ENCODE data around the gene PARD3B. TPM values are rescaled to one million over a fixed set of nuclear protein-coding genes. Genes with fewer than 3 reads are reported as not detected.

The PARD3B gene
- total RNA-seq, 1 donor from 2014 or later: 8.4 TPM

DNA sequence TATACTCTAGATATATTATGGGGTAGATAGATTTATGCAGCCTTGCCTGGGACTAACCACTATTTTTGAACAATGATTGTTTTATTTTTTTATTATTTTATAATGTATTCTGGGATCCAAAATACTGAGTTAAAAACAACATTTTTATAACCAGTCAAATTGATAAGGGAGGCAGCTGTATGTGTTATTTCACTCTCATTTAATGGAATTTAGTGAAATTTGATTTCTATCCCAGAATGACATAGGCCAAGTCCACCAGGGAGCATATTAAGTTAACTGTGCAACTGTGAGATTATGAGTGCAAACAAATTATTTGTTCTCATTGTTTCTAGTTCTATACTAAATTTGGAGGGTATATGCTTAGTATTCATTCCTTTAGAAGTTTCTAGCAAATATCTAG lies 583.5 kb downstream of the PARD3B start:
- DNase-seq (ENCODE audit: low read depth, low spot score): no peak

DNA sequence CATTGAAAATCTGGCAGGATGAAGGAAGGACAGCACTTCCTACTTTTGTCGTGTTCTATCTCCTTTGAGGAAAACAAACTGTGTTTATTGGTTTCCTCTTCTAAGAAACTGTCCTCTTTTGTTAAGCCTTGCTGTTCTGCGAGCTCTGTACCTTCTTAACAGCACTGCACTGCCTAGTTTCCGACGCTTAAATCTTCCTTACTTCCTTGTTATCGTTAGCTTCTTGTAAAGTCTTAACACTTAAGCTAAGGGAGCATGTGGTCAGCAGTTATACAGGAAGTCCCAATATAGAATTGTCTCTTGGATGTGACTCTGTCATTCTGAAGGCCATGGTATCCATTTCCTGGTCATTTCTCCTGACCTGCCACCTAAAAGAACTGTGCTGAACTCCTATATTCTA lies 584.3 kb downstream of the PARD3B start:
- no peak for DNase-seq (ENCODE audit: low read depth, low spot score)

DNA sequence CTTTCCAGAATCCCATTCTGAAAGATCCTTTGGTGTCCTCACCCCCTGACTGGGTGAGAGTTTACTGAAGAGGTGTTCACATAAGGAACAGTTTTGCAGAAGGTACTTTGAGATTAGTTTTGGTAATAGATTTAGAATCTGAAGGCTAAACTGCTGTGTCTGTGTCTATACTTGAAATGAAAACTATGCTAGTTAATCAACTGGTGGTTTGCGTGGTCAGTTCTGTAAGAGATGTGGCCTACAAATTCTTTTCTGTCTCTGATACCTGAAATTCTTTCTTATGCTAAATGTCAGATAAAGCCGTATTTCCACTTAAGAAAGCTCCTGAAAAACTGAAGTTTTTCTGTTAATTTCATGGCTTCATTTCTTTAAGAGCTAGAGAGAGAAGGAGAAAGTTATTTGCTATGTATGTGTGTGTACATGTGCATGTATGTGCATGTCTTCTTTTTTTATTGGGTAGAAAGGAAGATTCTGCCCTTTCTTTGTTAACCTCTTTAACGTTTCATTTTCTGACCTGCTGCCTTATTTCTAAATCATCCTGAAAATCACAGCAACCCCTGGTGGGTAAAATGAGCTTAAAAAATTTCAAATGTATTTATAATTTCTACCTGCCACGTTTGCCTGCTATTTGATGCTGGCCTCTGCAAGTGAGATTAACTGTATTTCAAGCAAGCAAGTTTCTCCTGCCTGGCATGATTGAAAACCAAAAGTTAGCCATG lies 585.0 kb downstream of the PARD3B start:
- DNase-seq (ENCODE audit: low read depth, low spot score): no peak

DNA sequence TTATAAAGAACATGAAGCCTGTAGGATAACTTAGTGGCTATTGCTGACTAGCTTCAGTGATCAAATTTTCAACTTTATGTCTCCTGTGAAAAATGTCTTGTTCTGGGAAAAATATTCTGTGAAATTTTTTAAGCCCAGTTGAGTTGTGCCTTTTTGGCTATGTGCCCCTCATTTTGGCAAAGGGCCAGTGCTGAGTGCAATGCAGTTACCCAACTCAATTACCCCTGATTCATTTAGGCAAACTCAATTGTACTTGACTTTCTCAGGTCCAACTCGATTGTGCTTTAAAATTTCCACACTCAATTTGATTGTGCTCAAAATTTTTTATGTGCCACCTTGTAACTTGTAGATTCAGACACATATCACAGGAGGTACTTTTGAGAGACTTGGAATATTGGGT lies 588.3 kb downstream of the PARD3B start:
- no peak for DNase-seq (ENCODE audit: low read depth, low spot score)

DNA sequence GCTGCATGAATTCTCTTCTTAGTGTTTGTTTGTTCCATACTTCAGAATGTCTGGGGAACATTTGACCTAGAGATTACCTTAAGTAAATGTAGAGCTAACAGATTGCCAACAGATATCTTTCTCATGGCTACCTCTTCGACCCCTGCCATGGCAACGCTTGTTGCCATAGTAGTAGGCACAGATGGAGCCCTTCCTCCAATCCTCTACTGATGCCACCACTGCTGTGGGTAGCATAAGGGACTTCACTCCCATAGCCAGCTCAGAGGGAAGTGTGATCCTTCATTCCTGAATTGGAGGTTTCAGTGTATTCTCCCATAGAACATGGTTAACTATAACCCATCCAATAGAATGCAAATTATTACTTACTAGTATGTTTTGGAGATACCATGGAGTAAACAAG lies 593.5 kb downstream of the PARD3B start:
- DNase-seq (ENCODE audit: low read depth, low spot score): no peak

DNA sequence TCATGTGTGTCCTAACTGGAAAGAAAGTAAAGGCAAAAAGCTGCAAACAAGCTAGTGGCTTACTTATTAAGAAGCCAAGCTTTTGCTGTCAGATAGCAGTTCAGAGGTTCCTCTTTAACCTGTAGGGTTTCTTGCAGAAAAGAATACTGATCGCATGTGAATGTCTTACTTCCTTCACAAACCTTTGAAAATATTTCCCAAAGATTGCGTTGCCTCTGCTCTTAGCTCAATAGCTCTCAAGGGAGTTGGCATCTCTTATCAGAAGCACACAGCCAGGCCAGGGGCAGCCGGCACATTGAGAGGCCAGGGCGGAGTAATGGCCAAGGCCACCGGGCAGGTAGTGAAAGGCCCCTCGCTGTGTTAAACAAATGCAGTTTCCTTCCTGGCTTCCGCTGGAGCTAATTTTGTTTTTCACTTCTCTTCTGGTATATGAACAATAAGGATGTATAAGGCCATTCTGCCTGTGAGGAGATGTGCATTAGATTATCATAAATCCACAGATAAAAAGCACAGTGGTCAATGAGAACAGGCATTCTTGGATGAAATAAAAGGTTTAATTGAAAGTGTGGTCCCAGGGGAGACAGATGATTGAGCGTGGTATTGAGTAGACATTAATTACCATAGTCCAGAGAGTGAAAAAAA lies 594.7 kb downstream of the PARD3B start:
- peak; percentile 85 for DNase-seq (ENCODE audit: low read depth, low spot score)

DNA sequence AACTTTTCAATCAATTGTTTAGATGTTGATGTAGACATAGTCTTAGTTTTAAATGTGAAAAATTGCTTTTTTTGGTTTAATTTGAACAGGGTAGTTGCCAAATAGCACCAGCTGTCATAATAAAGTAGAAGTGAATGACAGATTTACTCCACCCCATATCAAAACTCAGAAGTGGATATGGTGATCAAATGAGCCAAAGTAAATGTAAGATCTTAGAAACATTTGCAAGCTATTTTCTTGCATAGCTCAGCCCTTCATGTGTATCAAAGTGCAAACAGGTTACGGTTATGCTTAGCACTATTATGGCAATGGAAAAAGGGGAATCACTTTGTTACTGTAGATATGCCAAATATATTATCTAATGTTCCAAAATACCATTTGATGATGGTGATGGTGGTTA lies 596.1 kb downstream of the PARD3B start:
- peak; percentile 17 for DNase-seq (ENCODE audit: low read depth, low spot score)

DNA sequence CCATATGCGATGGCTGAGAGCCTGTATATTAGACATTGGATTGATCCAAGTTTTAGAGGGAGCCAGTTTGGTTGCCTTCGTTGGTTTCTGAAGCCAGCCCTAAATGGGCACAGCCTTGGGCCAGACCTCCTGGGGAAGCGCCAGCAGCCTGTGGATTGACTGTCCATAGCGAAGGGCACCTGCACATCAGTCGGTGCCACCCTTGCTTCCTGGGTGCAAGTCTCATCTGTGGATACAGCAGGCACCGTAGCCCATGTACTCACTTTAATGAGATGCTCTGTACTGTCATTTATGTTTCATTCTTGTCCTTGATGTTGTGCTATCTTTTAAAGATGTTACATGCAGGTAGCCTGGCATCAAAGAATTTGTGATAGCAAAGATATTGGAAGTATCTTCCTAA lies 600.6 kb downstream of the PARD3B start:
- DNase-seq (ENCODE audit: low read depth, low spot score): no peak

DNA sequence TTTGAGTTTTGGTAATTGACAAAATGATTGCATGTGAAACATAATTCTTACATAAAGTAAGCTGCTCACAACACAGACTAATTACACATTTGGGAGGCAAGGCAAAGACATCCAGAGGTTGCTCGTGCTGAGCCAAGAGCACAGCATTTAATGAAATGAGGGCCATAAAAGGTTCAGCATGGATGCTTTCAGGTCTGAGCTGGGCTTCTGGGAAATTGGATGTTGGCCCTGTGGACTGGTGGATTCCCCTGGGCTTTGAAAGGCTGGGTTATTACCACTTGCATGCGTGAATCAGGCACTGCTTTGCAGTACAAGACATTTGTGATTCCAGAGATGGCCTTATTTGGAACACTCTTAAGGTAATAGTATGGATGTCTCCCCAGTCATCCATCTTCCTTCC lies 603.5 kb downstream of the PARD3B start:
- DNase-seq (ENCODE audit: low read depth, low spot score): no peak

DNA sequence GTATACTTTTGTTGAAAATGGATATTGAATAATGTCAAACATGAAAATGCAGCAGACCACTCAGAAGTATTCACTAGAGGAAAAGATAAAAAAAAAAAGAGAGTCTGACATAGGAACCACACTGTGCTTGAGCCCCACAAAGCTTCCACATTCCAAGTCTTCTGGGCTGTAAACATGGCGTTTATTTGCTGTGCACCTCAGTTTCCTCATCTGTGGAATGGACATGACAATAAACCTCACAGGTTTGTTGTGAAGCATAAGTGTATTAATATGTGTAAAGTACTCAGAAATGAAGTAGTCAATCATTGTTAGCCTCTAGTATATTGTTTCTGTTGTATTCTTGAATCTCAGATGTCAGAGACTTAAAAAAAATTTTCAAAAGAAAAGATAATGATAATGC lies 611.2 kb downstream of the PARD3B start:
- no peak for DNase-seq (ENCODE audit: low read depth, low spot score)

DNA sequence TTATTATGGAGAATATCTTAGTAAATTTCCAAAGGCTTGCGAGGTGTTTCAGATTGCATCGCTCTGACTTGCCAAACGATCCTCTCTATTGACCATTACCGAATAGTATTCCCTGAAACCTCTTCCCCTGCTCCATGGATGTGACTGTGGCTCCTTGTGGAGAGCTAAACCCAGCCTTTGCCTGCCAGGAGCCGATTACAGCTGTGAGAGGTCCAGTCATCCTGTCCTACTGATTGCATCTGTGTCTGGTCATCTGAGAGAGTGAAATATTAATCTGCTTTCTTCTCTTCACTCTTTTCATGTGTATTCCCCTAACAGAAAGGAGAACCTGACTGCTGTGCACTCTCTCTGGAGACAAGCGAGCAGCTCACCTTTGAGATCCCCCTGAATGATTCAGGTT lies 613.1 kb downstream of the PARD3B start:
- DNase-seq (ENCODE audit: low read depth, low spot score): no peak

DNA sequence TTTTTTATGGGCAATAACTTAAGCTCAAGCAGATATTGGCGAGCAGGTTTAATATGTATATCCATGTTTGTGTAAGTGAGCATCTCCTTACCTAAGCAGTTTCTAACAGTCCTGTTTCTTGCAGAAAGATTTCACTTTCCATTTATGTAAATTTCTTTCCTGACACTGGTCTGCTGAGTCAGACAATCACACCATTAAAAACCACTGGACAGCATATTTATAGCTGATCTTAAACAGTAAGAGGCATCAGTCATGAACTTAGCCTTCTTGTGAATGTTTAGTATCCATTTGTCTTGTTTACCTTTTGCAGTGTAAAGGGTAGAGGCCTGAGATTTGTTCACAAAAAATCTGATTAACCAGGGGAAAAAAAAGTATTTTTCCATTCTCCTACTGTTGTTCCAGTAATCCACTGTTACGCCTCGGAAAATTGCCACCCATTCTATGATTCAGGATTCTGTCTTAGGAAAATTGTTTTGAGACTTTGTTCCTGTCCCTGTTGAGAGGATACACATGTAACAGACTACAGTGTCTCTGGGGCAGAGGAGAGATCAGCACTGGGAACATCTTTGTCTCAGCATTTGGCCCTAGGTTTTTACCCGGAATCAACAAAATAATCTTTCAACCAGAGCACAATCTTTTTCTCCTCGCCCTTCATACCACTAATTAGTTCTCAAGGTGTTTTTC lies 616.0 kb downstream of the PARD3B start:
- no peak for DNase-seq (ENCODE audit: low read depth, low spot score)

DNA sequence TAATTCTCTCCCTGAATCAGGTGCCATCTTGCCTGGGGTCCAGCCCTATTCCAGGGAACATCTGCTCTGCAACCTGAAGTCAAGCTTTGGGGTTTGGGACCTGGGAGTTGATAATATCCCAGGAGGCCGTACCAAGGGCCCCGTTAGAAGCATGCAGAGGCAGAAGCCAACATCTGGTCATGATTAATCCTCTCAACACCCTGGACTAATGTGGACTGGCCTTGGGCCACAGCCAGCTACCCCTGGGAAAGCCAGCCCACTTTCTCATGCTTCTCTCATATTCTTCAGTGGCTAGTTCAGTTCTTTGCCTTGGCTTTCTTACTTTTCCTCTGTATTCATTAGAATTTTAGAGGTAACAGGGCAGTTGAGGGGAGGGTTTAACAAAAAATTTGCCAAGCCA lies 621.5 kb downstream of the PARD3B start:
- DNase-seq (ENCODE audit: low read depth, low spot score): no peak

DNA sequence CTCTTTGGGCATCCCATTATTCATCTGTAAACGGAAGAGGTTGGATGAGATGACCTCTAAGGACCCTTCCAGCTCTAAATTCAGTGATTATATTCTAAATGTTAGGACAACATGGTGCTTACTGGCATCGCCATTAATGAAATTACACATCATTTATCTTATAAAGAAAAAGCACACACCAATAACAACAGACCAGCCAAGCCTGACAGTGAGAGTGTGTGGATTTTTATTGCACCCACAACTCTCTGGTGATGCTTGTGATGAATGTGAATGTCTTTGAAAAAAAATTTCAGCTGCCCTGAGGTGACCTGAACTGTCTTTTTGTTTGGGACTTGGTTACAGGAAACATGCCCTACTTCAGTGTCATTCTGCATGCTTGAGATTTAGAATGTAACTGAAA lies 623.7 kb downstream of the PARD3B start:
- DNase-seq (ENCODE audit: low read depth, low spot score): no peak

DNA sequence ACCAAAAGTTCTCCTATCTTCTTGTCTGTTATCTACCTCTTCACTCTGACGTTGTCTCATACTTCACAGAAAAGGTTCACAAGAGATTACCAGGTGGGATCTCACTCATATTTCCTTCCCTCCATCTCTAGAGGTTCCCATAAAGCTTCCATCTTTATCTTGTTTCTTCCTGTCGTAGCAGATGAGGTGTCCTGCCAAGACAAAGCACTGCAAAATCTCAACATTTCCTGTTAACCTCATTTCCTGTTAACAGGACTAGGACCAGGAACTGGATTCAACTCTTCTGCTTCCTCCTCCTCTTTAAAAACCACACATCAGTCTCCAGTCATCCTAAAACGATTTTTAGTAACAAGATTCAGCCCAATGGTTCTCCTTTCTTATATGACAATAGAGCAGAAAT lies 624.2 kb downstream of the PARD3B start:
- DNase-seq (ENCODE audit: low read depth, low spot score): no peak

DNA sequence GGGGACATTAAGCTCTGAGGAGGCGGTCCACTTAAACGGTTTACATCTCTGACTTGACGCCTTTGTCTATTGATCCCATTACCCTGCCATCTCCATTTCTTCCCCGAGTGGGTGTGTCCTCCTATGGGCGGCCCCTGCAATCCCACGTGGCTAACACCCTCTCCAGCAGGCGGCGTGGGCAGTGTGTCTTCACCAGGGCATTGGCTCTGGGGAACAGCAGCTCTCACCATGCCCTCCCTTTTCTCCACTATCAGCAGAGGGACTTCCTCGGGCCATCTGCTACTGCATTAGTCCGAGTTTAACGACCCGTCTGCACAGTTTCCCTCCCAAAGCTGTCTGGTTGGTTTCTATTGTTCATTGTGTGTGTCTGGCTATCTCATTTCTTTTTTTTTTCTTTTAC lies 625.1 kb downstream of the PARD3B start:
- DNase-seq (ENCODE audit: low read depth, low spot score): no peak

DNA sequence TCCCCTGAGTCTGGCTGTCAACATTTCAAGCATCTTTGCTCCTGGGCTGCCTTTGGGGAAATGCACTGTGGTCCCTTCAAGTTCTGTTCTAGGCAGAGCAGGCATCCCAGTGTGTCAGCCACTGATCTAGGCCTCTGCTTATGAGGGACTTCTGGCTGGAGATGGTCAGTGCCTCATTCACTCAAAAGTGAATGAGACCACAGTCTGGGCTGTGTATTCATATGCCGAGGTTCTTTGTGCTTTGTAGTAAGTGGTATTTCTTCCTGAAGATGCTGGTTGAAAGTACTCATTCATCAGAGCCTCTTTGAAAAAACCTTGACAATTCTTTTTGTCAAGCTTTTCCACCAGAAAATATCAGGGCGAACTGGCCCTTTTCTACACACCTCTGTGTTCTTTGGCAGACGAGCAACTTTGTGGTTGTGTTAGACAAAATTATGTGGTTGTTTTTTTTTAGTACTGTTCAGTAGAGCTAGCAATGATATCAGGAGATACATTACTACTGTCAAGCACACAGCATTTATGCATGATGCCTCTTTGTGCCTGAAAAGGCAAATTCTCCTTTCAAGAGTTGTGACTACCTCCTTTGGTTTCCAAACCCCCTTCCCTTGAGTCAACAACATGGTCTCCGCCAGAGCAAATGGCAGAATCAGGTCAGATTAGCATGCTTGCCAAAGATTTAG lies 626.1 kb downstream of the PARD3B start:
- DNase-seq (ENCODE audit: low read depth, low spot score): no peak

DNA sequence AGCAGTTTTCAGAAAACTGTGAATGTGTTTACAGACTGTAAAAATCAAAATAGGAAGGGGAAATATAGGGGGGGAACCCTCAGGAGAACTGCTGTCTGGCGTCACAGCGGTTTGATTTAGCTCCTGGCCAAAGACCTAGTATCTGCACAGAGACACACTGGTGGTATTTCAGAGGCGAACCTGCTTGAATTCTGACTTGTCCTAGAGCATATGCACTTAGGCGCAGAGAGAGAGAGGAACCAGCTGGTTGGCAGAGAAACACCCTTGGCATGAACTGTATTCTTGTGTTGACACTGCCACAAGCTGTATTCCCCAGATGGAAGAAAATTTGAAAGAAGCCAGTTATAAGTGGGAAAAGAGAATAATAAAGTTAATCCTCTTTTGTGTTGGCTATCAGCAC lies 630.6 kb downstream of the PARD3B start:
- DNase-seq (ENCODE audit: low read depth, low spot score): no peak

DNA sequence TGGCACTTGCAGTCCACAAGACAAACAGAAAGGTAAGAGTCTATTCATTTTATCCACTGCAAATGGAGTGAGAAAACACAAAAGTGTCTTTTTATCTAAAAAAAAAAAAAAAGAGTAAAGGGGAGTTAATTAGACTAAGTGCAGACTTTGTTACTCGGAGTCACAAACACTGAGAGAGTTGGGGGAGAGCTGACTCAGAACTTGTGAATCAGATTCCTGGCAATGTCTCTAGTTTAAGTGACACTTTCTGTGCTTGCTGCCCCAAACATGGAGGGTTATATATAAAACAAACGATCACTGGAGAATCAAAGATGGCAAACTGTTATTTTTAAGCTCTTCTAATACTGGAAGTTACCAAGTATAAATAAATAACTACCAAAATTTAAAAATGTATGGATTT lies 631.3 kb downstream of the PARD3B start:
- DNase-seq (ENCODE audit: low read depth, low spot score): no peak

DNA sequence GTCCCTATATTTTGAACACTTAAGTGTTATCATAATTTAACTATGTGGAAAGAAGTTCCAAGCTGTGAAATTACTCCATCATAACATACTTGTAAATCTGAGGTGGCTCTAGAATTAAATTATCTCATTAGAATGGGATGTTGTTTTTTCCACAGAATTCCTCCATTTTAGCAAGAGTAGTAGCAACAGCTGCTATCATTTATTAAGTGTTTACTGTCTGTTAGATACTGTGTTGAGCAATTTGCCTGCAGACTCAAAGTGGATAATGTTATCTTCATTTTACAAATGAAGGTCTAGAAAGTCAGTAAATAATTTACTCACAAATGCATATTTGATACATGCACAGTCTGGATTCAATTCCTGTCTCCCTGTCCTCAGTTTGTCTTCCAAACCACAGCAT lies 632.3 kb downstream of the PARD3B start:
- DNase-seq (ENCODE audit: low read depth, low spot score): no peak

DNA sequence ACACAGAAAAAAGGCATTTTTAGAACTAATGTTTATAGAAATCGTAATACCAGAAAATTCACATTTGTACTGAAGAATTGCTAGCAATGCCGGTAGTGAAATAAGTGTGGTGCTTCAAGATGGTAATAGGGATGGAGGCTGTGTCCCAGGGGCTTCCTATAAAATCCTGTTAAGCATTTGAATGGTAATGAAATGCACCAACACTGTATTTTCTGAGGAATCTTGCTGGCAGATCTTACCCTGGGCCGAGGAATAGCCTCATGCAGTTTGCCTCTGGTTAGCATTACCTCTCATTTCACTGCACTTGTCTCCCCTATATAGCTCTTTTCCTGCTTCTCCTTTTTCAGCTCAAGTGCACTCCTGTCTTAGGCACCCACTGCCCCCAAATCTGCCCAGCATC lies 635.5 kb downstream of the PARD3B start:
- DNase-seq (ENCODE audit: low read depth, low spot score): no peak

DNA sequence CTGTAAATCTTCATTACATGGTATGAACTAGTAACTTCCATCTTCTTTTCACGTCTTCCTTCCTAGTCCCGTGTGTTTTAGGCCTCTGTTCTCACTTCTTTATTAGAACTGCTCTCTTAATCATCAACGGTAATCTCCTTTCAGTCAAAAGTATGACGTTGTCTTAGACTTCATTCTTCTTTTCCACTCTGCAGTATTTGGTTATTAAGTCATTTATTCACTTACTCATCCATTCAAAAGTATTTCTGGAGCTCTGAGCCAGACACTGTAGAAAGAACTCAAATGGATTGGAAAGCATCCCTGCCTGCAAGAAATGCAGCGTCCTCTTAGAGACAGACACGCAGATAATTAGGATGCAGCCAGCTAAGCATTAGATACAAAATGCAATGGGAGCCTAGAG lies 642.5 kb downstream of the PARD3B start:
- no peak for DNase-seq (ENCODE audit: low read depth, low spot score)
